ENCODE data around the gene CSNK1D.

CSNK1D gene

GRCh38 chr17:82250868-82251500 lies 22.5 kb downstream of the CSNK1D start:
- peaks cover 24% of the 10 kb centered on the region for H3K4me1 ChIP-seq (ENCODE audit: control insufficient read depth, insufficient read depth, low read length)
- H3K4me3 ChIP-seq (ENCODE audit: low read length), result no peak overlapping the region
- H3K4me2 ChIP-seq (ENCODE audit: low read length), result no peak overlapping the region
- H3K9me3 ChIP-seq (replicated peaks; ENCODE audit: low read length), result no peaks in the 10 kb centered on the region
- H3K27me3 ChIP-seq (ENCODE audit: control insufficient read depth, insufficient read depth, low read length), result no peaks in the 10 kb centered on the region
- no peak overlapping the region for H3K9ac ChIP-seq (ENCODE audit: low read depth, low read length)
- peaks cover 82% of the 10 kb centered on the region for H3K36me3 ChIP-seq (ENCODE audit: insufficient read depth, low read length)

GRCh38 chr17:82249896-82250581 lies 23.5 kb downstream of the CSNK1D start:
- Histone ChIP-seq H3K27me3 (ENCODE audit: control insufficient read depth, insufficient read depth, low read length) (no peaks in the 10 kb centered on the region), H3K9me3 (replicated peaks; ENCODE audit: low read length) (no peaks in the 10 kb centered on the region), H3K4me2 (ENCODE audit: low read length) (no peak overlapping the region), H3K4me1 (ENCODE audit: control insufficient read depth, insufficient read depth, low read length) (peaks cover 25% of the 10 kb centered on the region), H3K36me3 (ENCODE audit: insufficient read depth, low read length) (peaks cover 82% of the 10 kb centered on the region), H3K4me3 (ENCODE audit: low read length) (no peak overlapping the region), H3K9ac (ENCODE audit: low read depth, low read length) (no peak overlapping the region)

- H3K27me3 ChIP-seq (ENCODE audit: control insufficient read depth, insufficient read depth, low read length), result no peaks in the 10 kb centered on the region
- H3K9ac ChIP-seq (ENCODE audit: low read depth, low read length), result no peak overlapping the region
- H3K36me3 ChIP-seq (ENCODE audit: insufficient read depth, low read length), result peaks cover 92% of the 10 kb centered on the region
- H3K4me3 ChIP-seq (ENCODE audit: low read length), result no peak overlapping the region
- H3K4me1 ChIP-seq (ENCODE audit: control insufficient read depth, insufficient read depth, low read length), result peaks cover 25% of the 10 kb centered on the region
- no peak overlapping the region for H3K4me2 ChIP-seq (ENCODE audit: low read length)
- H3K9me3 ChIP-seq (replicated peaks; ENCODE audit: low read length), result no peaks in the 10 kb centered on the region
Observed at GRCh38 chr17:82248815-82249674, 24.5 kb downstream of the CSNK1D start.

- Histone ChIP-seq H3K4me3 (ENCODE audit: low read length) (no peak overlapping the region), H3K9me3 (replicated peaks; ENCODE audit: low read length) (no peaks in the 10 kb centered on the region), H3K27me3 (ENCODE audit: control insufficient read depth, insufficient read depth, low read length) (no peaks in the 10 kb centered on the region), H3K9ac (ENCODE audit: low read depth, low read length) (no peak overlapping the region), H3K4me1 (ENCODE audit: control insufficient read depth, insufficient read depth, low read length) (peaks cover 34% of the 10 kb centered on the region), H3K4me2 (ENCODE audit: low read length) (no peak overlapping the region), H3K36me3 (ENCODE audit: insufficient read depth, low read length) (peaks cover 97% of the 10 kb centered on the region)
Observed at GRCh38 chr17:82247856-82248671, 25.4 kb downstream of the CSNK1D start.

GRCh38 chr17:82247182-82247823 lies 26.2 kb downstream of the CSNK1D start:
- Histone ChIP-seq H3K9ac (ENCODE audit: low read depth, low read length) (peak overlapping the region; percentile 34), H3K4me1 (ENCODE audit: control insufficient read depth, insufficient read depth, low read length) (peaks cover 41% of the 10 kb centered on the region)

GRCh38 chr17:82246365-82247181 lies 26.9 kb downstream of the CSNK1D start:
- peaks cover 82% of the 10 kb centered on the region for H3K36me3 ChIP-seq (ENCODE audit: insufficient read depth, low read length)
- no peaks in the 10 kb centered on the region for H3K9me3 ChIP-seq (replicated peaks; ENCODE audit: low read length)
- H3K4me3 ChIP-seq (ENCODE audit: low read length), result no peak overlapping the region
- H3K4me1 ChIP-seq (ENCODE audit: control insufficient read depth, insufficient read depth, low read length), result peaks cover 48% of the 10 kb centered on the region
- peak overlapping the region; percentile 34 for H3K9ac ChIP-seq (ENCODE audit: low read depth, low read length)
- H3K4me2 ChIP-seq (ENCODE audit: low read length), result peak overlapping the region; percentile 32
- H3K27me3 ChIP-seq (ENCODE audit: control insufficient read depth, insufficient read depth, low read length), result no peaks in the 10 kb centered on the region

More at GRCh38 chr17:82247182-82247823, 26.2 kb downstream of the CSNK1D start:
- Histone ChIP-seq H3K4me2 (ENCODE audit: low read length) (peak overlapping the region; percentile 32), H3K36me3 (ENCODE audit: insufficient read depth, low read length) (peaks cover 90% of the 10 kb centered on the region), H3K4me3 (ENCODE audit: low read length) (no peak overlapping the region), H3K27me3 (ENCODE audit: control insufficient read depth, insufficient read depth, low read length) (no peaks in the 10 kb centered on the region), H3K9me3 (replicated peaks; ENCODE audit: low read length) (no peaks in the 10 kb centered on the region)

GRCh38 chr17:82246040-82246364 lies 27.5 kb downstream of the CSNK1D start:
- Histone ChIP-seq H3K4me2 (ENCODE audit: low read length) (no peak overlapping the region), H3K4me1 (ENCODE audit: control insufficient read depth, insufficient read depth, low read length) (peaks cover 54% of the 10 kb centered on the region), H3K27me3 (ENCODE audit: control insufficient read depth, insufficient read depth, low read length) (no peaks in the 10 kb centered on the region)

GRCh38 chr17:82245134-82246039 lies 28.1 kb downstream of the CSNK1D start:
- Histone ChIP-seq H3K27me3 (ENCODE audit: control insufficient read depth, insufficient read depth, low read length) (no peaks in the 10 kb centered on the region), H3K36me3 (ENCODE audit: insufficient read depth, low read length) (peaks cover 74% of the 10 kb centered on the region), H3K4me1 (ENCODE audit: control insufficient read depth, insufficient read depth, low read length) (peaks cover 60% of the 10 kb centered on the region), H3K9me3 (replicated peaks; ENCODE audit: low read length) (no peaks in the 10 kb centered on the region), H3K4me3 (ENCODE audit: low read length) (no peak overlapping the region), H3K4me2 (ENCODE audit: low read length) (no peak overlapping the region), H3K9ac (ENCODE audit: low read depth, low read length) (no peak overlapping the region)

More at GRCh38 chr17:82246040-82246364, 27.5 kb downstream of the CSNK1D start:
- no peaks in the 10 kb centered on the region for H3K9me3 ChIP-seq (replicated peaks; ENCODE audit: low read length)
- peaks cover 77% of the 10 kb centered on the region for H3K36me3 ChIP-seq (ENCODE audit: insufficient read depth, low read length)
- H3K9ac ChIP-seq (ENCODE audit: low read depth, low read length), result no peak overlapping the region
- H3K4me3 ChIP-seq (ENCODE audit: low read length), result no peak overlapping the region

GRCh38 chr17:82244413-82245133 lies 28.9 kb downstream of the CSNK1D start:
- Histone ChIP-seq H3K36me3 (ENCODE audit: insufficient read depth, low read length) (peaks cover 74% of the 10 kb centered on the region), H3K4me3 (ENCODE audit: low read length) (no peak overlapping the region), H3K4me1 (ENCODE audit: control insufficient read depth, insufficient read depth, low read length) (peaks cover 68% of the 10 kb centered on the region), H3K9me3 (replicated peaks; ENCODE audit: low read length) (no peaks in the 10 kb centered on the region), H3K27me3 (ENCODE audit: control insufficient read depth, insufficient read depth, low read length) (no peaks in the 10 kb centered on the region), H3K4me2 (ENCODE audit: low read length) (no peak overlapping the region), H3K9ac (ENCODE audit: low read depth, low read length) (no peak overlapping the region)
